GM23338 (cell line): Measurements from ENCODE around the gene FAM167B. TPM values are rescaled to one million over a fixed set of nuclear protein-coding genes. Genes with fewer than 3 reads are reported as not detected.

ENCODE experiments used
- ATAC-seq: fragments of 200-7000 bp; cut with Tn5 transposase; 3 replicates; pipeline ENCODE4 v1.9.1; 2020
- DNase-seq: peaks from one replicate; pipeline ENCODE4 v3.0.0-alpha.2; 2015; ENCODE audit warnings: low spot score
- H2AFZ ChIP-seq: fragments of 200-600 bp; sonication (generic); 2 replicates; pipeline ENCODE4 v1.8.0; 2016; ENCODE audit warnings: antibody characterized with exemption, mild to moderate bottlenecking, moderate library complexity
- H3F3A ChIP-seq: fragments of 200-600 bp; sonication (generic); replicated peaks from 2 replicates; pipeline ENCODE4 v1.8.0; 2017; ENCODE audit warnings: antibody characterized with exemption, mixed run types, low read depth
- H3K27ac ChIP-seq: fragments of 200-600 bp; sonication (generic); 2 replicates; pipeline ENCODE4 v1.6.1; 2016; ENCODE audit warnings: low read depth
- H3K27me3 ChIP-seq: fragments of 200-600 bp; sonication (generic); 2 replicates; pipeline ENCODE4 v1.8.0; 2016; ENCODE audit warnings: mild to moderate bottlenecking, mixed run types, moderate library complexity; ENCODE audit not compliant: insufficient read depth
- H3K36me3 ChIP-seq: fragments of 200-600 bp; sonication (generic); 2 replicates; pipeline ENCODE4 v1.8.0; 2016; ENCODE audit warnings: mild to moderate bottlenecking; ENCODE audit not compliant: insufficient read depth
- H3K4me1 ChIP-seq: fragments of 200-600 bp; sonication (generic); 2 replicates; pipeline ENCODE4 v1.8.0; 2016; ENCODE audit warnings: mild to moderate bottlenecking, moderate library complexity; ENCODE audit not compliant: insufficient read depth
- H3K4me2 ChIP-seq: fragments of 200-600 bp; sonication (generic); 2 replicates; pipeline ENCODE4 v1.7.1; 2017; ENCODE audit warnings: mixed run types
- H3K4me3 ChIP-seq: fragments of 200-600 bp; sonication (generic); 2 replicates; pipeline ENCODE4 v1.6.1; 2016; ENCODE audit warnings: mixed run types
- H3K79me2 ChIP-seq: fragments of 200-600 bp; sonication (generic); replicated peaks from 2 replicates; pipeline ENCODE4 v1.8.0; 2017; ENCODE audit warnings: mild to moderate bottlenecking; ENCODE audit not compliant: insufficient read depth
- H3K9me2 ChIP-seq: fragments of 200-600 bp; sonication (generic); 2 replicates; pipeline ENCODE4 v1.8.0; 2017; ENCODE audit not compliant: insufficient read depth
- H4K20me1 ChIP-seq: fragments of 200-600 bp; sonication (generic); replicated peaks from 2 replicates; pipeline ENCODE4 v1.8.0; 2017; ENCODE audit warnings: mild to moderate bottlenecking; ENCODE audit not compliant: insufficient read depth
- H3K27ac Mint-ChIP-seq: 2 replicates; pipeline ENCODE4 v1.8.0; 2020; ENCODE audit warnings: inconsistent platforms, mild to moderate bottlenecking, moderate library complexity, mixed read lengths
- H3K27me3 Mint-ChIP-seq: 3 replicates; pipeline ENCODE4 v1.8.0; 2022; ENCODE audit warnings: low read depth, mild to moderate bottlenecking, moderate library complexity, mixed read lengths, inconsistent platforms; ENCODE audit not compliant: insufficient read depth, poor library complexity
- H3K36me3 Mint-ChIP-seq: 3 replicates; pipeline ENCODE4 v1.8.0; 2021; ENCODE audit warnings: low read depth, mild to moderate bottlenecking, inconsistent platforms, moderate library complexity, mixed read lengths
- H3K4me1 Mint-ChIP-seq: 3 replicates; pipeline ENCODE4 v1.8.0; 2020; ENCODE audit warnings: mild to moderate bottlenecking, inconsistent platforms, mixed read lengths
- H3K4me3 Mint-ChIP-seq: 3 replicates; pipeline ENCODE4 v1.8.0; 2021; ENCODE audit warnings: moderate library complexity, mild to moderate bottlenecking, inconsistent platforms, mixed read lengths
- H3K9me3 Mint-ChIP-seq: 3 replicates; pipeline ENCODE4 v1.8.0; 2020; ENCODE audit warnings: moderate library complexity, mild to moderate bottlenecking, inconsistent platforms, mixed read lengths
- CREB1 ChIP-seq: fragments of 250-450 bp; sonication (Bioruptor Pico); IDR thresholded peaks from 2 replicates; pipeline ENCODE4 v1.5.0; 2020; ENCODE audit warnings: low read depth, mild to moderate bottlenecking, moderate library complexity
- CTCF ChIP-seq, 2 experiments: fragments of 200-600 bp in 1 of 2; sonication (generic) in 1 of 2; conservative IDR thresholded peaks; 2 replicates each; pipeline versions ENCODE4 v1.5.1 to v1.6.1; 2016 to 2017; ENCODE audit warnings: antibody characterized with exemption in 2 of 2, low read depth in 2 of 2, mild to moderate bottlenecking in 2 of 2, moderate library complexity in 1 of 2
- ETS1 ChIP-seq: IDR thresholded peaks from 2 replicates; pipeline ENCODE4 v1.6.1; 2016; ENCODE audit warnings: antibody characterized with exemption
- EZH2phosphoT487 ChIP-seq: fragments of 200-600 bp; sonication (generic); IDR thresholded peaks from one replicate; pipeline ENCODE4 v1.8.1; 2018; ENCODE audit warnings: antibody characterized with exemption; ENCODE audit not compliant: unreplicated experiment
- JUNB ChIP-seq: IDR thresholded peaks from one replicate; pipeline ENCODE4 v1.6.1; 2016; ENCODE audit warnings: antibody characterized with exemption; ENCODE audit not compliant: unreplicated experiment
- POLR2AphosphoS5 ChIP-seq: IDR thresholded peaks from 2 replicates; pipeline ENCODE4 v1.6.1; 2016; ENCODE audit warnings: antibody characterized with exemption, low read depth
- REST ChIP-seq: IDR thresholded peaks from one replicate; pipeline ENCODE4 v1.6.1; 2018; ENCODE audit warnings: antibody characterized with exemption; ENCODE audit not compliant: unreplicated experiment
- STAT1 ChIP-seq: IDR thresholded peaks from one replicate; pipeline ENCODE4 v1.6.1; 2016; ENCODE audit warnings: antibody characterized with exemption; ENCODE audit not compliant: unreplicated experiment
- ZNF331 ChIP-seq: fragments of 250-450 bp; sonication (Bioruptor Pico); IDR thresholded peaks from 2 replicates; pipeline ENCODE4 v1.5.0; 2020; ENCODE audit warnings: low read depth, mild to moderate bottlenecking, moderate library complexity
- ZNF462 ChIP-seq: fragments of 250-450 bp; sonication (Bioruptor Pico); IDR thresholded peaks from 2 replicates; pipeline ENCODE4 v1.5.0; 2020; ENCODE audit warnings: mild to moderate bottlenecking, moderate library complexity
- polyA plus RNA-seq: library from polyadenylated mRNA; unstranded; fragments of >200 nt; fragmentation: Nextera tagmentation; extraction: Ambion mirVana; gene quantifications from 2 replicates; pipeline ENCODE4 v1.2.1, GENCODE V29; 2016
- total RNA-seq: library from RNA; depleted of rRNA; stranded (reverse); fragments of >200 nt; shearing (Covaris generic); gene quantifications from 2 replicates; pipeline ENCODE4 v1.2.3, GENCODE V29; 2014

The FAM167B gene
- total and polyA plus RNA-seq, 2 experiments from 2014 or later, result 0.31 to 2.2 TPM

GRCh38 chr1:32199043-32199716 lies 47.8 kb upstream of the FAM167B start:
- Histone ChIP-seq H3K4me3 (peak overlapping the region; percentile 69; the same call in 1 of the 2 replicates), H3K27ac (no peak overlapping the region), H3K27me3 (peaks cover 20% of the 10 kb centered on the region), H3K36me3 (peaks cover 21% of the 10 kb centered on the region), H3F3A (peaks cover 37% of the 10 kb centered on the region; the same call in 1 of the 2 replicates), H3K4me2 (peak overlapping the region; percentile 96), H3K4me1 (peaks cover 28% of the 10 kb centered on the region), H4K20me1 (peaks cover 4% of the 10 kb centered on the region), H3K9me2 (no peaks in the 10 kb centered on the region), H2AFZ (no peak overlapping the region), H3K79me2 (no peaks in the 10 kb centered on the region)
- Mint-ChIP-seq H3K4me1 (peaks cover 42% of the 10 kb centered on the region), H3K27ac (no peak overlapping the region), H3K27me3 (peaks cover 34% of the 10 kb centered on the region), H3K4me3 (peak overlapping the region; percentile 70; the same call in 2 of the 3 replicates), H3K36me3 (peaks cover 42% of the 10 kb centered on the region), H3K9me3 (peaks cover 2% of the 10 kb centered on the region; the same call in 2 of the 3 replicates)
- TF ChIP-seq ETS1 (no peak), EZH2phosphoT487 (no peak), CTCF (conservative IDR thresholded peaks at IDR 0.05; ENCODE audit: low read depth in 2 of 2) (no peak), REST (no peak), ZNF462 (CRISPR knock-in tag) (no peak), POLR2AphosphoS5 (no peak; the same call in 1 of the 2 replicates), STAT1 (no peak), CREB1 (CRISPR knock-in tag) (no peak), ZNF331 (CRISPR knock-in tag) (no peak), JUNB (no peak)
- no peak for ATAC-seq
- DNase-seq, result no peak
